ENCODE data around the gene GFPT1.
"Not testable (repeated sequence)": the region's sequence is repeated elsewhere in the genome, so short reads cannot be mapped to it uniquely, and the experiment has no call there.

The GFPT1 gene

DNA sequence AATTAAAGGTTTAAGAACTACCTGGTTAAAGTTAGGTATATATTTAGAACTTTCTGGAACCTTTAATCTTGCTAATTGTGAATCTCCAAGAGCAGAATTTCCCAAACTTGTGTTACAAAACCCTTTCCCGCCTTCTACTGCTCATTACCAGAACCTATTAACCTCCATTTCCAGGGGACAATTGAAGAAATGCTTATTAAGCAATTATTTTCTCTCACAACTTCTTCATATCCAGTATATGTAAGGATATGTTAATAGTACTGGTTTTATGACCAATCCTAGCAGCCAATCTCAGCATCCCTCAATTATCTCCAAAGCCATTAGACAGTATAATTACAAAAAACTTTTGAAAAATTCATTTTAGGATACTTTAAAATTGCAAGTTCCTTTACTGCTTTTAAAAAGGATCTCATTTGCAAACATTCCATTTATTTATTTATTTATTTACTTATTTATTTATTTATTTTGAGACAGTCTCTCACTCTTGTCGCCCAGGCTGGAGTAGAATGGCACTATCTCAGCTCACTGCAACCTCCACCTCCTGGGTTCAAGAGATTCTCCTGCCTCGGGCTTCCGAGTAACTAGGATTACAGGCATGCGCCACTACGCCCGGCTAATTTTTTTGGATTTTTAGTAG is 3.7 kb downstream of the GFPT1 start:
- DNase-seq (ENCODE audit: low read depth, low spot score): no peak

DNA sequence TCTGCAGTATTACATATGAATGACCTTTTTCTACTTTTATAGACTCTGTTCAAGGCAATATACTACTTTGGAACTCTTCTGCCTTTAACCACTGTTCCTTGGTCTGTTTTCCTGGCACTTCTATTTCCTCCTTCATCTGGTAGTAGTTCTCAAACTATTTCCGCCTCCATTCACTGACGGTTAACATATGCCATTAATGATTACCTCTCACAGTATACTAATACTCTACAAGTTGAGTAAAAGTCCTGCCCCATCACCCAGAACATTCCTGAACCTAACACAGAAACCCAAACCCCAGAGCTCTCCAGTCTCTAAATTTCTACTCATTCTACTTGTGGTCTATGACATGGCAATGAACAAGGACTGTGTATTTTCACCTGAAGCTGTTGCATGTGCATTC is 4.5 kb downstream of the GFPT1 start:
- DNase-seq (ENCODE audit: low read depth, low spot score): no peak

DNA sequence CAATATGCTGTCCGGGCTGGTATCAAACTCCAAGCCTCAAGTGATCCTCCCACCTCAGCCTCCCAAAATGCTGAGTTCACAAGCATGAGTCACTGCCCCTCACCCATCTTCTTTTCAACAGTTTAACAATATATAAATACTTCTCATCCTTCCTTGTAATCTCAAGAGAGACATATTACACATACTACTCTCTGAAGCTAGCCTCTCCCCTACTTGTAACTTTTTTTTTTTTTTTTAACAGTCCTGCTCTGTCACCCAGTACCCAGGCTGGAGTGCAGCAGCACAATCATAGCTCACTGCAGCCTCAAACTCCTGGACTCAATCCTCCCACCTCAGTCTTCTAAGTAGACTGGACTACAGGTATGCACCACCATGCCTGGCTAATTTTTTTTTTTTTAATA is 5.7 kb downstream of the GFPT1 start:
- no peak for DNase-seq (ENCODE audit: low read depth, low spot score)

DNA sequence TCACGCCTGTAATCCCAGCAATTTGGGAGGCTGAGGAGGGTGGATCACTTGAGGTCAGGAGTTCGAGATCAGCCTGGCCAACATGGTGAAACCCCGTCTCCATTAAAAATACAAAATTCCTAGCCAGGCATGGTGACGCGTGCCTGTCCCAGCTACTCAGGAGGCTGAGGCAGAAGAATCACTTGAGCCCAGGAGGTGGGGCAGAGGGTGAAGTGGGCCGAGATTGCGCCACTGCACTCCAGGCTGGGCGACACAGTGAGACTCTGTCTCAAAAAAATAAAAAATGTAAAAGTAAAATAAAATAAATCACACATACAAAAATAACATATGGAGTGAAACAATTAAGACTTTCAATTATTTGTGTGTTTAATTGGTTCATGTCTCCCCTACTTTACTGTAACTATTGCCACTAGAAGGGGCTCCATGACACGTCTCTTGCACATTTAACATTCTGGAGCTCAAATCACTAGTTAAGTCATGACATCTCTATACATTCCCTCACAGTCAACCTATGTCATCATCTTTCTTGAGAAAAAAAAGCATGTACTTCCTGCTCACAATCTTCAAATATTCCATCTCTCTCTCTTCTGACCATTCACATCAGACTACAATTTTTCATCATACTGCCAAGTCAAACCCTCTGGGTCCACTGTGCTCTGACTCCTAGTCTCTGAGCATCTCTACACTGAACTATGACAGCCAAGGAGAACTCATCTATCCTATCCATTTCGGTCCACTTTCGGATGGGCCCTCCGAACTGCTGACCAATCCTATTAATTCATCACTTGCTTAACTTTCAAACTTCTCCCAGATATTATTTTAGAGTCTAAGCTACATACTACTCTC is 6.7 kb downstream of the GFPT1 start:
- no peak for DNase-seq (ENCODE audit: low read depth, low spot score)

DNA sequence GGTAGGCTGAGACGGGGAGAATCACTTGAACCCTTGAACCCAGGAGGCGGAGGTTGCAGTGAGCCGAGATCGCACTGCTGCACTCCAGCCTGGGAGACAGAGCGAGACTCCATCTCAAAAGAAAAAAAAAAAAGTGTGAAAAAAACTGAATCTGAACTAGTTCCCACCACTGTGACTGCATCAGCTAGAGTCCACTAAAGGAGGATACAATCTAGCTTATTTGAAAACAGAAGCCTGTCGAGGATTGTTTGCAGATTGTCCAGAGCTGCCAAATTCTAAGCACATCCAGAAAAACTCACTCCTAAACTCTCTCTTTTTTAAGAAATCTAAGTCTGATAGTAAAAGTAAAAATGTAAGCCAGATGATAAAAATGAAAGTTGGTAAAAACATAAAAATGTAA is 10.6 kb downstream of the GFPT1 start:
- DNase-seq (ENCODE audit: low read depth, low spot score): no peak

DNA sequence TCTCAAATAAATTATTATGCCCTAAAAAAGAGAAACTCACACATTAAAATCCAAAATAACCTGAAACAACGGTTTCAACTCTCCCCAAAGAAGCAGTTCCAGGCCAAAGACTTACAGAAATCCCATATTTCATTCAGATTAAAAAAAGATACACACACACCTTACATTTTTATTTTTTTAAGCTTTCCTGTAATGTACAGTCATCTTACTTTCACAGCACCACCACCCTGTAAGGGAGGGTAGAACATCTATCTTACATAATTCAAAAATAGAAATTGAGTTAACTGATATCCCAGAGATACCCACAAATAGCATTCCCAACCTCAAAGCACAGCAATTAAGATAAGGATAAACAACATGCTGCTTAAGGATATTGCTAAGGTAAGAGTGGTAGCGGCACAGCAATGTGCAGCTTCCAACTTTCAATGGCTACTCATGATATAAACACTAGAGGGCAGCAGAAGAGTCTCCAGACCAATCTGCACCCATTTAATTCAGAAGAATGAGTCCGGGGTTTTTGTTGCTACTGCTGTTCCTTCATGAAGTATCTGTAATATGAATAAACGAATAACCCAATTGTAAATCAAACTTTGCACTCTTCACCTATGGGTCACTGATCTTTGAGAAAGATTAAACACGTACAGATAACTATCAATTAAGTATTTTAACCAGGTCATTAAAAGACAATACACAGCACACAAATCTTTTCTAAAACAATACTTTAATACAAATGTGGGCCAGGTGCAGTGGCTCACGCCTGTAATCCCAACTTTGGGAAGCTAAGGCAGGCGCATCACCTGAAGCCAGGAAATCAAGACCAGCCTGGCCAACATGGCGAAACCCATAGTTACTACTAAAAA is 11.3 kb downstream of the GFPT1 start:
- no peak for DNase-seq (ENCODE audit: low read depth, low spot score)

DNA sequence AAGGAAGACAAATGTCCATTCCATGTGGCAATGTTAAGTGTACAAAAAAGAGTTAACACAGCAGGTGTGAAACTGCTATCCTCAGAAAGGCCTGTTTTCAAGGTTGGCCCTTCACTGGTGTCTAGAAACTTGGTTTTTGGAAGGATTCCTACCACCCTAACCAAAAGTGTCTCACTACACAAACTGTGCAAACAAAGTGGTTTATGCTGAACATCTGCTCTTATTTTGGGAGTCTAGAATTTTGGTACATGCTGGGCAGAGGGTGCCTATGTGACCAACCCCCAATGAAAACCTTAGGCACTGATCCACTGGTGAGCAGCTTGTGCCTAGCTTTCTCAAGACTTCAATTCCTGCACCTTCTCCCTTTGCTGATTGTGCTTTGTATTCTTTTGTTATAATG is 14.3 kb downstream of the GFPT1 start:
- DNase-seq (ENCODE audit: low read depth, low spot score): no peak

DNA sequence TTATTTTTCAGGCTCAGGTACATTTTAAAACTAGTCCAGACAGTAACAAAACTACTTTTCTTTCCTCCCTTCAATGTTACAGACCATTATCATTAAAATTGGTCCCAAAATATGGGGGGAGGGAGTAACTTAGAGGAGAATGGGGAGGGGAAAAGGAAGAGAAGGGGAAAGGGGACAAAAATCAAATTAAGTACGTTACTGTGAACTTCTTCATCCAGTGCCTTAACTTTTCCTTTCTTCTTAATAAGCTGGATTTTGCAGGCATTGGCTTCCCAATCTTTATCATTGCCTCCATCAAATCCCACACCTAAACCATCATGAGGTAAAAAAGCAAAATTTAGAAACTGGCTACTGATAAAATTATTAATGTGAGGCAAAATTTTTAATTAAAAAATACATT is 17.2 kb downstream of the GFPT1 start:
- DNase-seq (ENCODE audit: low read depth, low spot score): no peak

DNA sequence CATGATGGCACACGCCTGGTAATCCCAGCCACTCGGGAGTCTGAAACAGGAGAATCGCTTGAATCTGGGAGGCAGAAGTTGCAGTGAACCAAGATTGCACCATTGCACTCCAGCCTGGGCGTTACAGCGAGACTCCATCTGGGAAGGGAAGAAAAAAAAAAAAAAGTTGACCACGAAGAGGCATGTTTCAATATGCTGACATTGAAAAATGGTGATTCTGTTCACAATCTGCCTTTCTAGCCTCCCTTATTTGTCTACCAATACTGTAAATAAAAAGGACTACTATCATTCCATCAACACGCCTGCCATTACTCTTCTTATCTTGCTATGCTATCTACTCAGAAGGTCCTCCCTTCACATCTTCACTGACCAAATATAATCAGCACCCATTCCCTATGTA is 18.4 kb downstream of the GFPT1 start:
- no peak for DNase-seq (ENCODE audit: low read depth, low spot score)

DNA sequence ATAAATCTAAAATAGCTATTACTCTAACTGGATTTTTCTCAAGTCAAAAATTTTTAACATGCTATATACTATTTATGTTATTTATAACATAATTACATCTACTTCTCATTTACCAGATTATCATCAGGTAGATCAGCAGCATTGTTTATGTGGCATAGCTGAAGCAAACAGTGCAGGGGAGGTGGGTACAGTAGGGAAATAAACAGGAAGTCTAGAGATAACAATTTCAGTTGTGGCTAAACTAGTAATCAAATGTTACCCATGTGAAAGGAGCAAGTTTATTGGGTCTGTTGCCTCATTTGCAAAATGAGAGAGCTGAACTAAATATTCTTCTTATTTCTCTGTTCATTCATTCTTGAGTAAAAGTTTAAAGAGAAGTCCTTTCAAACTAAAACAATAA is 27.7 kb downstream of the GFPT1 start:
- DNase-seq (ENCODE audit: low read depth, low spot score): no peak

DNA sequence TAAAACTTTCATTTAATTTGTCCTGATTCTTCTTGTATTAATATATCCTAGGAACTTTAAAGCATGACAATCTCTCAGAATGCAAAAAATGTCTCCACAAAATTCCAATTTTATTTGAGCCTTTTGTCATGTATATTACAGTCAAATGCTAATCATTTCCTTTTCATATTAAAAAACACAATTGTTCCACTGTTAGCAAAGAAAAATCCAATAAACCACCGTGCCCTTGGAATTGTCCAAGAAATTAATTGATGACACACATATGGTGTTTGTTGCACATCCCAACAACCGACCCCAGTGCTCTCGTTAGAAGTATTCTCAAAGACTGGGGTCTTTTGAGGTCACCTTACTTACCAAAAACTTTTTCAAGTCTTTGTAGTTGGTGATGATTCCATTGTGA is 28.1 kb downstream of the GFPT1 start:
- DNase-seq (ENCODE audit: low read depth, low spot score): no peak

DNA sequence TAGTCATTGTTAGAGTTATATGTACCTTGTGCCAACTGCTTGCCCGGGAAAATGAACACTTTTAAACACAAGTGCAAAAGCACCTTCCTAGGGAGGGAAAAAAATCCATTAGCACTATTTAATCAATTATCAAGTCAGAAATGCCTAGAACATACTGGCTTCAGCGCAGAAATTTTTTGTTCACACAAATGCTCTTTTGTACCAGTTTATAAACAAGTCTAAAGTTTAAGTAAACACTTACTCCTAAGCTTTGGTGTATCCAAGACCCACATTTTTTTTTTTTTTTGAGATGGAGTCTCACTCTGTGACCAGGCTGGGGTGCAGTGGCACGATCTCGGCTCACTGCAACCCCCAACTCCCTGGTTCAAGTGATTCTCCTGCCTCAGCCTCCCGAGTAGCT is 30.6 kb downstream of the GFPT1 start:
- DNase-seq (ENCODE audit: low read depth, low spot score): no peak

DNA sequence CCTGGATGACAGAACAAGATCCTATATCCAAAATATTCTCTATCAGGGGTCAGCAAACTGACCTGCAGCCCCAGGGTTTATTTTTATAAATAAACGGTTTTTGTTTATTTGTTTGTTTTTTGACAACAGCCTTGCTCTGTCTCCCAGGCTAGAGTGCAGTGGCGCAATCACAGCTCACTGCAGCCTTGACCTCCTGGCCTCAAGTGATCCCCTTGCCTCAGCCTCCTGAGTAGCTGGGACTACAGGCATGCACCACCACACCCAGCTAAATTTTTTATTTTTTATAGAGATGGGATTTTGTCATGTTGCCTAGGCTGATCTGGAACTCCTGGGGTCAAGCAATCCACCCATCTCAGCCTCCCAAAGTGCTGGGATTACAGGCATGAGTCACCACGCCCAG is 32.1 kb downstream of the GFPT1 start:
- not testable (repeated sequence) for DNase-seq (ENCODE audit: low read depth, low spot score)

DNA sequence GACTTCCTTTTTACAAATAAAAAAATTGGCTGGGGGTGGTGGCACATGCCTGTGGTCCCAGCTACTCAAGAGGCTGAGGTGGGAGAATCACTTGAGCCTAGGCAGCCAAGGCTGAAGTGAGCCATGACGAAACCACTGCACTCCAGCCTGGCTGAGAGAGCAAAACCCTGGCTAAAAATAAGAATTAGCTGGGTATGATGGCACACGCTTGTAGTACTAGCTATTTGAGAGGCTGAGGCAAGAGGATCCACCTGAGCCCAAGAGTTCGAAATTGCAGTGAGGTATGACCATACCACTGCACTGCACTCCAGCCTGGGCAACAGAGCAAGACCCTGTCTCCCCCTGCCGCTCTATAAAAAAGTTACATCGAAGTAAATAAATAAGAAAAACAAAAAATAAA is 33.7 kb downstream of the GFPT1 start:
- no peak for DNase-seq (ENCODE audit: low read depth, low spot score)

DNA sequence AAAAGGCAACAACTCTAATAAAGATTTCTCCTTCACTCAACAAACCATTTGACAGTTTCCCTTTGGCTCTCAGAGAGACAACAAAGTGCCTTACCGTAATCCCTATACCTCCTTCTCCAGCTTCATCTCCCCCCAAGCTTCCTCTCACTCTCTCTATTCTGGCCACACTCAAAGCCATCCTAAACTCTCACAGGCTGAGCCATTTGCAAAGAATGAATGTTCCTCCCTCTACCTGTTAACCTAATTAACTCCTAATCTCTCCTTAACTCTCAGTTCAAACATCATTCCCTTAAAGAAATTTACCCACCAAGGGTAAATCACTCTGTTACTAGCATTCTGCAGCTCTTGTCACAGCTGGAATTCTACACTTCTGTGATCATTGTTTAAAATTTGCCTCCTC is 38.2 kb downstream of the GFPT1 start:
- DNase-seq (ENCODE audit: low read depth, low spot score): no peak

DNA sequence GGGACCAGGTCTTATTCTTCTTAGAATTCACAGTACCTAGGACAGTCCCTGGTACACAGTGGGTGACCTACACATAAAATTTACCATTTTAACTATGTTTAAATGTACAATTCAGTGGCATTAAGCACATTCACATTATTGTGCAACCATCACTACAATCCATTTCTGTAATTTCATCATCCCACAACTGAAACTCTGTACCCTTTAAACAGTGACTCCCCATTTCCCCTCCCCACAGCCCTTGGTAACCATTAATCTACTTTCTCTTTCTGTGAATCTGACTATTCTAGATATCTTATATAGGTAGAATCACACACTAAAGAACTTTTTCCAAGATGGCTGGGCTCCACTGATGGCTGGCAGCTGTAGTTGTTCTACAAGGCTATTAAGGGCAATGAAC is 41.6 kb downstream of the GFPT1 start:
- no peak for DNase-seq (ENCODE audit: low read depth, low spot score)

DNA sequence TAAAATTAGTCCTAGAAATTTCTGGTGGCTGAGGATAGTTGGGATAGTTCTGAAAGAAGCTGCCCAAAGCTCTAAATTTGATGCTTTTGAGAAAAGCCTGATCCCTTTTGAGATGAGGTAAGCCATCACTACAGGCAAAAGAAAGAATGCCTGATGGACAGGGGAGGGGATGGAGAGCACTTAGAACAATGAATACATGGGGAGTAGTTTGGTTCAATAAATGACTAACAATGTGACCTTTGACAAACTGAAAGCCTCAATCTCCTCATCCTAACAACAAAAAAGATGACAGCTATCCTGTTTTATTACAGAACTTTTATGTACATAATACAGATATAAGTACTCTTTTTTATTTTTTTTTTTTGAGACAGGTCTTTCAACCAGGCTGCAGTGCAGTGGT is 42.7 kb downstream of the GFPT1 start:
- DNase-seq (ENCODE audit: low read depth, low spot score): no peak

DNA sequence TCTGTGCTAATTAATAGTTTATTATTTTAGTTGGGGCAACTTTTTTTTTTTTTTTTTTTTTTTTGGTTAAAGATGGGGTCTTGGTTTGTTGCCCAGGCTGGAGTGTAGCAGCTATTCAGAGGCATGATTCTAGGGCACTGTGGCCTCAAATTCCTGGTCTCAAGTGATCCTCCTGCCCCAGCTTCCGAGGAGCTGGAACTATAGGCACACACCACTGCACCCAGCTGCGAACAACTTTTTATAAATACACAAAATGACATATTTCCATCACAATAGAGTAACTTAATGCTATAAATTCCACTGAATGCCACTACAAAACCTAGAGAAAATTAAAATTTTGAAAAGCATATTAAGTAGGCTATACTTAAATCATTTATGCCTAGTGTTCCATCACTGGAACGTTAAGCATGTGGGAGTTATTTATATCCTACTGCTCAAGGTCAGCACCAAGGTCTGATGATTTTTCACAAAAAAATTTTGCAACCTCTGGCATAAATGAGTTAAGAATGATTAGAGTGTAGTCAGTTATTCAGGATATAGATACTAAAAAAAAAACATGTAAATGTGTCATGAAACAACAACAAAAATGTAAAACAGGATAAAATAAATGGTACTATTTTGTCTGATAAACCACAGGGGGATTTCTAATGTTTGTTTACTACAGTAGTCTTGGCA is 46.8 kb downstream of the GFPT1 start:
- DNase-seq (ENCODE audit: low read depth, low spot score): no peak

DNA sequence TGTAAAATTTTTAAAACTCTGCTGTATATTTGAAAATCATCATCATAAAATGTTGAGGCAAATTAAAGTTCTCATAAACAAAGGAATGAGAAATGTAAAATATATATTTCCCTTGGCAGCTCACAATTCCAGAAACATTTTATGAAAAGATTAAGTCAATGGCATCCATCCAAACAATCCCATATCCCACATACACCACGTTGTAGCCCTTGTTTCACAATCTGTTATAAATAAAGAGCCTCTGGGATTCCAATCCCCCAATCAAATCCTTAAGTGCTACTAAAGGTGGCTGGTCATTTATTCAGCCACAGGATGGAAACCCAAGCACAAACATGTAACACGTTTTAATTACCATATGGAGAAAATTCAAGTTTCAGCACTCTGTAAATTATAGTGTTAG is 51.7 kb downstream of the GFPT1 start:
- DNase-seq (ENCODE audit: low read depth, low spot score): no peak

DNA sequence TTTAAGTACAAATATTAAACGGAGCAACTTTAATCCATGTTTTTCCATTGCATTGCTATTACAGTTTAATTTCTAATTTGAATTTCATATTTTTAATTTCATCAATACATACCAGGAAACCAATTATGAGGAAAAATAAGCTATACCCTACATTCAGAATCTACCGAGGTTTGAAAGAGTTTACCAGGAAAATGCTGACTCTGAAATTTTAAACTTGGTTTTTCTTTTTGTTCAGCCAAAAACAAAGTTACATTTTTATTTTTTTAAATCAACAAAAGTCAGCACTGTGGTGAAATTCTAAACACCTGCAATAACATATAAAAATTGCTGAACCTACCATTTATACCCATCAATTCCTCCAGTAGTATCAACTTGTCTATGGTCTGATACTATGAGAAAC is 53.7 kb downstream of the GFPT1 start:
- no peak for DNase-seq (ENCODE audit: low read depth, low spot score)

DNA sequence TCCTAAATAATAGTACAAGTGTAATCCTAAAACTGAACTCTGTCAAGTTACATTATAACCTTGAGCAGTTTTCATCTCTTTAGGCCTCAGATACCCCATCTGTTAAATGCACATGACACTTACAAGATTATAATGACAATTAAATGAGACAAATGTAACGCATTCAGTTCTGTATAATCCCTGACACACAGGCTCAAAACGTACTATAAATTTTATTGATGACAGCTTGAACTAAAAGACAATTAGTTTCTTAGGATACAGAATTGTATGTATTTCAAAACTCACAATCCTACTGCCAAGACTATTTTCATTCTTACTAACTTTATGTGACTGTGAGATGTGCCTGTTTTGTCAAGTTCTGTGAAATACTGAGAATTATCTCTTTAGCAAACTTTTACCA is 56.2 kb downstream of the GFPT1 start:
- no peak for DNase-seq (ENCODE audit: low read depth, low spot score)

DNA sequence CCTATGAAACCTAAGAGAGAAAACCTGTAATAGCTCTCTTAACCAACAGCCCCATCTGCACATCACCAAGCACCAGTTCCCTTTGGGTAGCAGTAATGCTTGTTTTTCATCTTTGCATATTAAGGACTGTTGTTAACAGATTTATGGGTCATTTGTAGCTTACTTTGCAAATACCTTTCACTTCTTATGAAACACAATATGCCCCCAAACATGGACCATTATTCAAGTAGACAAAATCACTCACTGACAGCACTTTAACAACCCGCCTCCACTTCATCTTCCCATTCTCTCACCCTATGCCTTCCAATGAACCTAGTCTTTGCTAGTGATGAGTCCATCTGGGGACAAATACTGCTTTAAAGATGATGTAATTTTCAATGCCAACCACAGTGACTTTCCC is 64.4 kb downstream of the GFPT1 start:
- DNase-seq (ENCODE audit: low read depth, low spot score): no peak
